Right lobe of liver (tissue), 6 donors: ENCODE measurements around the gene COPG1. TPM values are rescaled to one million over a fixed set of nuclear protein-coding genes. Genes with fewer than 3 reads are reported as not detected.

Experiments used
- ATAC-seq, 4 donors: fragments of 200-7000 bp; cut with Tn5 transposase; one replicate each; pipeline ENCODE4 v1.9.1; 2020; ENCODE audit warnings: mild to moderate bottlenecking in 4 of 4, moderate library complexity in 4 of 4
- DNase-seq, 3 donors: peaks; one replicate each; pipeline ENCODE4 v3.0.0-alpha.2; 2020
- H3K27ac ChIP-seq, 3 donors: fragments of 200-600 bp; one replicate each; pipeline ENCODE4 v1.8.0; 2022
- H3K27me3 ChIP-seq, 2 donors: fragments of 200-600 bp; one replicate each; pipeline ENCODE4 v1.8.0; 2022
- H3K36me3 ChIP-seq, 4 donors: fragments of 200-600 bp; sonication (generic) in 1 of 4; one replicate each; pipeline versions ENCODE4 v1.5.1 to v1.8.0; 2017 to 2022; ENCODE audit warnings: control low read depth in 1 of 4
- H3K4me1 ChIP-seq, 4 donors: fragments of 200-600 bp; sonication (generic) in 1 of 4; one replicate each; pipeline versions ENCODE4 v1.5.1 to v1.8.0; 2017 to 2022; ENCODE audit warnings: control low read depth in 1 of 4
- H3K4me3 ChIP-seq, 3 donors: fragments of 200-600 bp; one replicate each; pipeline ENCODE4 v1.8.0; 2022
- H3K9me3 ChIP-seq, 4 donors: fragments of 200-600 bp; sonication (generic) in 1 of 4; one replicate each; pipeline versions ENCODE4 v1.5.1 to v1.8.0; 2017 to 2022; ENCODE audit warnings: control low read depth in 1 of 4
- POLR2A ChIP-seq: fragments of 450-650 bp; IDR thresholded peaks from one replicate; pipeline ENCODE4 v1.6.1; 2017; ENCODE audit warnings: antibody characterized with exemption, mild to moderate bottlenecking
- WGBS: methylation state at CpG from one replicate; pipeline ENCODE4 v1.1.6; 2018; ENCODE audit warnings: low coverage, low lambda C conversion rate; ENCODE audit not compliant: insufficient coverage; ENCODE audit errors: missing lambda C conversion rate; 5-methylcytosine and 5-hydroxymethylcytosine counted together
- intact Hi-C, 2 donors: fragments of 100-400 bp; cut with DNase I; formaldehyde crosslinking; loops; one replicate each; pipeline versions ENCODE4 v1.11.2 to v1.14.1; 2022
- total RNA-seq, 6 experiments: library from RNA; depleted of rRNA in 2 of 6; stranded (reverse); fragments of >200 nt in 2 of 6; fragmentation: NEBNext Ultra II Directional in 3 of 6; extraction: Animal tissue kit (Norgen Biotek cat#: 25700) in 3 of 6; gene quantifications; one replicate each; pipeline versions ENCODE4 v1.1.0 to v1.2.4, GENCODE V29; 2016 to 2023
- TF ChIP-seq, protein P1 (sequence below), 4 donors: fragments of 200-600 bp in 3 of 4; fragments of 450-650 bp in 1 of 4; IDR thresholded peaks; one replicate each; pipeline versions ENCODE4 v1.5.1 to v1.8.0; 2016 to 2022; ENCODE audit warnings: antibody characterized with exemption in 4 of 4, mild to moderate bottlenecking in 2 of 4
- donor health status: DM: no; HTN: yes; CAD: no.
- donor health status: DM: no; HTN: no; CAD: no.
- donor health status: DM: no; HTN: no; CAD: no.
- donor health status: DM: no; HTN: yes; CAD: no.
- donor health status: DM: no; HTN: yes; CAD: no.

Gene COPG1
- total RNA-seq, 6 experiments from 2014 or later: 75.9 to 140 (median 119) TPM

DNA sequence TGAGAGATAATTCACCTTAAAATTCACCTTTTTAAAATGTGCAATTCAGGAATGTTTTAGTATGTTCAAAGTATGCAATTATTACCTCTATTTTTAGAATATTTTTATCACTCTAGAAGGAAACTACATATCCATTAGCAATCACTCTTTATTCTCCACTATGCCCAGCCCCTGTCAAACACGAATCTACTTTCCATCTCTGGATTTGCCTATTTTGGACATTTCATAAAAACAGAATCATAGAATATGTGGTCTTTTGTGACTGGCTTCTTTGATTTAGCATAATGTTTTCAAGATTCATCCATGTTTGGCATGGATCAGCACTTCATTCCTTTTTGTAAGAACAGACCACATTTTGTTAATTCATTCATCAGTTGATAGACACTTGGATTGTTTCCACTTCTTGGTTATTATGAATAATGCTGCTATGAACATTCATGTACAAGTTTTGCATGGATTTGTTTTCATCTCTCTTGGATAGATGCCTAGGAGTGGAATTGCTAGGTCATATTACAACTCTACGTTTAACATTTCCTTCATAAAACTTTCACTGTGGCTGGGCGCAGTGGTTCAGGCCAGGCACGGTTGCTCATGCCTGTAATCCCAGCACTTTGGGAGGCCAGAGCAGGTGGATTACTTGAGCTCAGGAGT is 42.0 kb downstream of the COPG1 start:
- DNase-seq: no peak
- ATAC-seq: no peak

DNA sequence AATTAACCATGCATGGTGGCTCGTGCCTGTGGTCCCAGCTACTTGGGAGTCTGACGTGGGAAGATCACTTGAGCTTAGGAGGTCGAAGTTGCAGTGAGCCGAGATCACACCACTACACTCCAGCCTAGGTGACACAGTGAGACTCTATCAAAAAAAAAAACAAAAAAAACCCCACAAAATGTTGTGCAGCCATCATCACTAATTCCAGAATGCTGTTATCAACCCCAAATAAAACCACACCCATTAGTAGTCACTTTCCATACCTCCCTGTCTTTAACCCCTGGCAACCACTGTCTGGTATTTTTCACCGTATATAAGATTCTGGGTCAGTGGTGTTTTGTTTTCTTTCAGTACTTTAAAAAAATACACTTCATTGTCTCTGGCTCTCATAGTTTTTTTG is 45.9 kb downstream of the COPG1 start:
- Histone ChIP-seq H3K27me3 (no peaks in the 10 kb centered on the region), H3K36me3 (peaks cover 0 to 60% (median 22%) of the 10 kb centered on the region in 4 donors), H3K27ac (no peak overlapping the region), H3K4me1 (no peaks in the 10 kb centered on the region), H3K9me3 (no peaks in the 10 kb centered on the region), H3K4me3 (no peak overlapping the region)
- DNase-seq (no peak), ATAC-seq (no peak)
- 89% methylated on average over 5 of the region's 5 CpGs for whole genome bisulfite sequencing
- no peak for TF ChIP-seq POLR2A
- TF ChIP-seq, protein P1, sequence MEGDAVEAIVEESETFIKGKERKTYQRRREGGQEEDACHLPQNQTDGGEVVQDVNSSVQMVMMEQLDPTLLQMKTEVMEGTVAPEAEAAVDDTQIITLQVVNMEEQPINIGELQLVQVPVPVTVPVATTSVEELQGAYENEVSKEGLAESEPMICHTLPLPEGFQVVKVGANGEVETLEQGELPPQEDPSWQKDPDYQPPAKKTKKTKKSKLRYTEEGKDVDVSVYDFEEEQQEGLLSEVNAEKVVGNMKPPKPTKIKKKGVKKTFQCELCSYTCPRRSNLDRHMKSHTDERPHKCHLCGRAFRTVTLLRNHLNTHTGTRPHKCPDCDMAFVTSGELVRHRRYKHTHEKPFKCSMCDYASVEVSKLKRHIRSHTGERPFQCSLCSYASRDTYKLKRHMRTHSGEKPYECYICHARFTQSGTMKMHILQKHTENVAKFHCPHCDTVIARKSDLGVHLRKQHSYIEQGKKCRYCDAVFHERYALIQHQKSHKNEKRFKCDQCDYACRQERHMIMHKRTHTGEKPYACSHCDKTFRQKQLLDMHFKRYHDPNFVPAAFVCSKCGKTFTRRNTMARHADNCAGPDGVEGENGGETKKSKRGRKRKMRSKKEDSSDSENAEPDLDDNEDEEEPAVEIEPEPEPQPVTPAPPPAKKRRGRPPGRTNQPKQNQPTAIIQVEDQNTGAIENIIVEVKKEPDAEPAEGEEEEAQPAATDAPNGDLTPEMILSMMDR (IDR thresholded peaks at IDR 0.05): no peak
- intact Hi-C loops: no loop called here

More for the DNA sequence above, 42.0 kb downstream of the COPG1 start:
- H3K27ac ChIP-seq: no peak overlapping the region
- intact Hi-C loops: no loop called here
- peaks cover 0 to 44% (median 6%) of the 10 kb centered on the region in 4 donors for H3K36me3 ChIP-seq
- H3K4me3 ChIP-seq: no peak overlapping the region
- WGBS: 55% methylated on average over 2 of the region's 4 CpGs
- H3K4me1 ChIP-seq: no peaks in the 10 kb centered on the region
- H3K9me3 ChIP-seq: no peaks in the 10 kb centered on the region
- no peak for TF ChIP-seq POLR2A
- no peaks in the 10 kb centered on the region for H3K27me3 ChIP-seq

DNA sequence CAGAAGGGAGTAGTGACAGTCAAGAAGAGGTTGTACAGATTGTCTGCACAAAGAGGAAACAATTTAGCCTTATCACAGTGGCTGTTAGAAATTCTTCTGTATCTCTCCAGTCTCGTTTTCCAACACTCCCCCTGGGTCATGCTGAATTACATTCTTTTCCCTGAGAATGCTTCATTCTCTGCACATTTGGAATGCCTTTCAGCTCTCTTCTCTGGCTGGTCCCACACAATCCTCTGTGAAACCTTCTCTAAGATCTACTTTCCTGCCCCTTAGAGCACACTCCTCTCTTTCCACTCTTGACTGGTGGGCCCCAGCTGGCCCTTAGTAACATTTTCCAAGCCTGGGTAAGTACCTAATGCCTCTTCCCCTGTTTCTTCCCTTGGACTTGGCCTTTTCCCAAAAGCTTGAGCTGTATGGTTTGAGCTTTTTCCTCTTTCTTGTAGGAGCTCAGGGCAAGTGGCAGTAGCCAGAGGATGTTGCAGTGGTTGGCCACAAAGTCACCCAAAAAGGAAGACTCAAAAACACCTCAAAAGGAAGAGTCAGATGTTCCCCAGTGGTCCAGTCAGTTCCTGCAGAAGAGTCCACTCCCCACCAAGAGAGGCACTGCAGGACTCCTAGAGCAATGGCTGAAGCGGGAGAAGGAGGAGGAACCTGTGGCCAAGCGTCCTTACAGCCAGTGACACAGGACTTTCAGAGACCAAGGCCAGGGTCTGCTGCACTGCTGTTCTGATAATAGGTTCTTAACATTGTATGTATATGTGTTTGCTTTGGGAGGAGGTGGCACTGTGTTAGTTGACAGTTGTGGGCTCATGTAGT is 54.9 kb downstream of the COPG1 start:
- no peaks in the 10 kb centered on the region for H3K9me3 ChIP-seq
- intact Hi-C loops: no loop called here
- TF ChIP-seq POLR2A: no peak
- TF ChIP-seq, protein P1 (IDR thresholded peaks at IDR 0.05): no peak
- no peak for ATAC-seq
- H3K4me1 ChIP-seq: no peaks in the 10 kb centered on the region
- H3K4me3 ChIP-seq: no peak overlapping the region
- no peaks in the 10 kb centered on the region for H3K27me3 ChIP-seq
- H3K27ac ChIP-seq: no peak overlapping the region
- peaks cover 0 to 49% (median 19%) of the 10 kb centered on the region in 4 donors for H3K36me3 ChIP-seq
- no peak for DNase-seq
- 46% methylated on average over 3 of the region's 3 CpGs for WGBS

DNA sequence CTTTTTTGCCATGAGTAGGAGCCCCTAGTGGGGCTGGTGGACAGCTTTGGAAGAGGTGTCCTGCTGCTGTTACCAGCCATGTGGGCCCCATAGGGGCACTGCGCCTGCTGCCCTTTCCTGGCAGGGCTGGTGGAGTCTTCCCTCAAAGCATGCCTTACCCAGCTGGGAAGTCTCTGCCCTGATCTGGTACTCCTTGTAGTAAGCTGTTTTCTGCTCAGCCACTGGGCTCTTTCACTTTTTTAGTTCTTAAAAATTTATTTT is 55.5 kb downstream of the COPG1 start:
- no peaks in the 10 kb centered on the region for H3K4me1 ChIP-seq
- no peaks in the 10 kb centered on the region for H3K9me3 ChIP-seq
- H3K27me3 ChIP-seq: no peaks in the 10 kb centered on the region
- no peak for TF ChIP-seq POLR2A
- TF ChIP-seq, protein P1 (IDR thresholded peaks at IDR 0.05): no peak
- DNase-seq (no peak), ATAC-seq (no peak)
- H3K4me3 ChIP-seq: no peak overlapping the region
- WGBS: 100% methylated on average over 1 of the region's 1 CpG
- intact Hi-C loops: no loop called here
- peaks cover 0 to 45% (median 17%) of the 10 kb centered on the region in 4 donors for H3K36me3 ChIP-seq
- H3K27ac ChIP-seq: no peak overlapping the region

DNA sequence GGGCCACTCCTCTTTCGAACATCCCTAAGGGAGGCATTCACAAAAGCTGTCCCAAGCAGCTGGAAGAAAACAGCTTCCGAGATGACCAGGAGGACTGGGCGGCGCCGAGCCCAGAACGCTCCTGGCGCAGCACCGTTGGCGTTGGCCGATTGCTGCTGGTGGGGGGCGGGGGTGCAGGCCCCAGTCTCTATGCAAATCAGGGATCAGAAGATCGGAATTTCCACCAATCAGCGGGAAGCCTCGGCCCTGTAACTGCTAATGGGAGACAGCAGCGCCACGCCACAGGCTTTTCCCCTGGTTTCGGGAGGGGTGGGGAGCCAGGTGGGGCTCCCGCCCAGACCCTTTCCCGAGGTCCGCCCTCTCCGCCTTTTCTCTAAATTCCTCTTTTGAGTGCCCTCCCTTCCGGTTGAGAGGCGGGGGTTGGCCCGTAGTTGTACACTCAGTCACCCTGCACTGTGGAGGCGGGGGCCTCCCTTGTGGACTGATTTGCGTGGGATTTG is 56.2 kb downstream of the COPG1 start:
- Histone ChIP-seq H3K36me3 (peaks cover 0 to 39% (median 14%) of the 10 kb centered on the region in 4 donors), H3K27me3 (no peaks in the 10 kb centered on the region), H3K9me3 (no peaks in the 10 kb centered on the region), H3K4me1 (no peaks in the 10 kb centered on the region), H3K27ac (no peak overlapping the region), H3K4me3 (peak overlapping the region in 1 of 3 donors; percentile 3)
- intact Hi-C loops: no loop called here
- 56% methylated on average over 15 of the region's 26 CpGs for WGBS
- TF ChIP-seq, protein P1 (IDR thresholded peaks at IDR 0.05): no peak
- no peak for TF ChIP-seq POLR2A
- peak; percentile 40 to 58 (median 56) for ATAC-seq
- peak in 1 of 3 donors; percentile 48 for DNase-seq
